HG02642 (cell line): ENCODE measurements around the gene MAML3.

Source experiments
- ATAC-seq: cut with Tn5 transposase; IDR thresholded peaks from one replicate; pipeline ENCODE4 v1.9.1; 2021; ENCODE audit warnings: mild to moderate bottlenecking; ENCODE audit not compliant: unreplicated experiment, poor library complexity

MAML3 gene

DNA sequence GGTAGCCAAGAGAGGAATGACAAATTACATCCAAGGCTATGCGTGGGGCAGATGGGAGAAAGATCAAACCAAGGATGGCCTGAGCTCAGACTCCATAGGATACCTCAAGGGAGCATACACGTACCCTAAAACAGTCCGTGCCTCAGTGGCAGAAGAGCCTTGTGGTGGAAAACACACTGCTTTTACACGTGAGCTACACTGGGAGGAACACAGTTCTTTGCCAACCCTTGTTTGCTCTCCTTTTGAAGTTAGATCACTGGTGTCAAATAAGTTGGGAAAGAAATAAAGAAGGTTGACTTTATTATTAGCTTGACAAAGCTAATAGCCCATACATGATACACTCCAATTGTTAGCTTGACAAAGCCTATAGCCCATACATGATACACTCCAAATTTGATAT is 346.5 kb downstream of the MAML3 start:
- ATAC-seq, result no peak

DNA sequence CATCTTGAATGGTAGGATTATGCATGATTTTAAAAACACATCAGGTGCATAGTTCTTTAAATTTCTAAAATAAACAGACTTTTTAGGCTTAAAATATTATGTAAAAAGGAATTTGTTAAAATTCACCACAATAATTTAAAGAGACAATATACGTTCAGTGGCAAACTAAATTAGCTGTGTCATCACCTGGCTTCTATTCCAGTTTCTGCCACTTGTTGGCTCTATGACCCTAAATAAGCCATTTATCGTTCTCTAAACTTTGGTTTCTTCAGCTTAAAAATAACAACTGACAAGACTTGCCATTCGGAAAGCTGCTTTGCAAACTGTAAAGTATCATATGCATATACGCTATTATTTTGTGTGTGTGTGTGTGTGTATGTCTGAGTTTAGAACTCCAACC is 347.1 kb downstream of the MAML3 start:
- no peak for ATAC-seq

DNA sequence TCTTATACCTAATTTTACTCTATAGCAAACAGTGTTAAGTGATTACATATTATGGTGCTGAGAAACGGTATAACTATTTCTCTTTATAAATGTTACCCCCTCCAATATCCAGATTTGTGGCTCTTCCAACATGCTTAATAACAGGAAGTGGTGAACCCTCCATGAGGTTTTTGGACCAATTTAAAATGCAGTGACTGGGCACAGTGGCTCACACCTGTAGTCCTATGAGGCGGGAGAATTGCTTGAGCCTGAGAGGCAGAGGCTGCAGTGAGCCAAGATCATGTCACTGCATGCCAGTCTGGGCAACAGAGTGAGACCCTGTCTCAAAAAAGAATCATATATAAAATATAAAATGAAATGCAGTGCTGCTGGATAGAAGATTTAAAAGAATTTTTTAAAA is 351.1 kb downstream of the MAML3 start:
- no peak for ATAC-seq

DNA sequence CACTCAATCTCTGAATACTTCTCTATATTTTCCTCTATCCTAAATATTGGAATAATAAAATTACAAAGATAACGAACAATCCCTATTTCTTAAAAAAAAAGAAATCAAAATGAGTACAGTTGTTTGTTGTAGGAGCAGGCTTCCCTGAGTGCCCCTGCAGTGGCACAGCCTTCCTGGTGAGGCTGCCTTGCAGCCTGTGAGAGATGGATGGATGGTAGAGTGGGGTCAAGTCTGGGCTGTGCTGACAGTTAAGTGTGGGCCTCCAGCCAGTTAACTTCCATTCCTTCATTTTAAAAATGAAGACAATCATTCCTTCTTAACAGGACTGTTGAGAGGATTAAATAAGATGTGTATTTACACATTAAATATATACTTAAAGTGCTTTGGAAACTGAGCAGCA is 351.5 kb downstream of the MAML3 start:
- ATAC-seq, result no peak

DNA sequence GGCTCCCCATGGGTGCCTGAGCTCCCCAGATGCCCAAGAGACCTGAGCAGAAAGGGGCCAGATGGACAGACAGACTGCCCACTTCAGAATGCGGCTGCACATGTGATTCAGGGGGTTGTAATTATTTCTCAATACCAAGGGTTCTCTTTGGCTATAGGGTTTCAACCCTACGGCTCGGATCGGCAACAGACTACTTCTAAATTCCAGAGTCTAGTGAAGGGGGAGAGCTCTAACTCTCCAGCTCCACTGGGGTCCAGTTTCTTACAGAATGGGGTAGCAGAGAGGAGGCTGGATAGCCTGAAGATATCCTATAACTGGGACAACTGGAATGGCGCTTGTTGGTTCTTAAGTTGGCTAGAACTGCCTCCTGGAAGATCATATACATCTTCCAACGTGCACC is 352.1 kb downstream of the MAML3 start:
- no peak for ATAC-seq

DNA sequence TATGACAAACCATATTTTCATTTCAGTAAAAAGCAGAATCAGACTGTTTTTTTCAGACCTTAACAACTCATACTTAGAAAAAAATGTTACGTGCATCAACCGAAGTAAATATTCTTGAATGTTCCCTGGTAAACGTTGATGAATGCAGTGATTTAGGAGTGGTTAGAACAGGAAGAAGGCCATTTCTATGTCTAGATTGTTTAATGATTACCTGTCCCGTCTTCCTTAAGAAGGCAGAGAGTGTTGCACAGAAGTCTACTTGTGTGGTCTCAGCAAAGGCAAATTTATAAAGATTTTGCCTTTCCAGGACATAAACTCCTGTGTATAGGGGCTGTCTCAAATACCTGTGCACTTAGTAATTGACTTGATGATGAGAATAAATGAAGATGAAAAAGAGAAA is 353.9 kb downstream of the MAML3 start:
- ATAC-seq, result no peak

DNA sequence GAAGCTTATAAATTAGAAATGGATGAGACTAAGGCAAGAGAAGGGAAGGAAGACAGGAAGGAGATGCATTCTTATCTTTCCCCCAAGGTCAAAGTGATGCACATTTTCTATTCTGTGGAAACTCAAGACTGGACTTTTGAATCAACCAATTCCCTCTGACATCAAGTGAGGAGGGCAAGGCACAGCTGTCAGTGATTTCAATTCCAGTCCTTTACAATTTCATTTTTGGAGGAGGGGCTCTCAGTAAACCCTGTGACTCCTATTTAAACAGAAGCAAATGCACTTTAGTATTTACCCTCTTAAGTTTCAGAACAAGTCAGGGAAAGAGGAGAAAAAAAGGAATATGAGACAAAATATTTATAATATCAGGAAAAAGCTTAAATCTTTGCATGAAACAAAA is 354.4 kb downstream of the MAML3 start:
- no peak for ATAC-seq

DNA sequence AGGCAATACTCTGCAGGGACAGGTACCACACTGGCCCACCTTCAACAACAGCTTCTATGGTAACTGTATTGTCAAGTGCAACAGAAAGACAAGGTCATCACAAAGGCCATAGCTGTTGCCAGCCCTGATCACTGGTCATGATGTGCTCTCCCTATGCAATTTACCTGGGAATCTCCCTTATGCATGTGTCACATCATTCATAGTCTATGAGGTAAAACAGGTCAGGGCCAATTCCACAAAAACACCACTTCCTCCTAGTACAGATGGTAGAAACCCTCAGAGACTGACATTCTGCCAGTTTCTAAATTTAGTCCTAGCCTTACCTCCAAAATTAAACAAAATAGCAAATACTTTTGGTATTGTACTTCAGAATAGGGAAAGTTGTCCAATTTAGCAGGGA is 355.5 kb downstream of the MAML3 start:
- ATAC-seq, result no peak

DNA sequence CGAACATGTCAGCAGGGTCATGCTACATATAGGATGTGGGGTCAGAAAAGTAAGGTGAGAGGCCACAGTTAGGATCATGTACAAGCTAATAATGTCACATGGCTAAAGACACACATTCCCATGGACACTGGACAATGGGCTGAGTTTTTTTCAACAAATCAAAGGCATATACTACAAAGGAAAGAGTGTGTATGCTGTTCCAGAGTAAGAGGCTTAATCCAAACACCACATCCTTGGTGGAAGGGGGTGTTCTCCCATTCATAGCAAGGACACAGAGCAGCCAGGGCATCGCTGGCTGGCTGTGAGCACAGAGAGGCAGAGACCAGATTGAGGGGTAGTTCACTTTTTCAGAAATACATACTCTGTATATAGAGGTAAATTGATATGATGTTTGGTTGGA is 356.7 kb downstream of the MAML3 start:
- no peak for ATAC-seq

DNA sequence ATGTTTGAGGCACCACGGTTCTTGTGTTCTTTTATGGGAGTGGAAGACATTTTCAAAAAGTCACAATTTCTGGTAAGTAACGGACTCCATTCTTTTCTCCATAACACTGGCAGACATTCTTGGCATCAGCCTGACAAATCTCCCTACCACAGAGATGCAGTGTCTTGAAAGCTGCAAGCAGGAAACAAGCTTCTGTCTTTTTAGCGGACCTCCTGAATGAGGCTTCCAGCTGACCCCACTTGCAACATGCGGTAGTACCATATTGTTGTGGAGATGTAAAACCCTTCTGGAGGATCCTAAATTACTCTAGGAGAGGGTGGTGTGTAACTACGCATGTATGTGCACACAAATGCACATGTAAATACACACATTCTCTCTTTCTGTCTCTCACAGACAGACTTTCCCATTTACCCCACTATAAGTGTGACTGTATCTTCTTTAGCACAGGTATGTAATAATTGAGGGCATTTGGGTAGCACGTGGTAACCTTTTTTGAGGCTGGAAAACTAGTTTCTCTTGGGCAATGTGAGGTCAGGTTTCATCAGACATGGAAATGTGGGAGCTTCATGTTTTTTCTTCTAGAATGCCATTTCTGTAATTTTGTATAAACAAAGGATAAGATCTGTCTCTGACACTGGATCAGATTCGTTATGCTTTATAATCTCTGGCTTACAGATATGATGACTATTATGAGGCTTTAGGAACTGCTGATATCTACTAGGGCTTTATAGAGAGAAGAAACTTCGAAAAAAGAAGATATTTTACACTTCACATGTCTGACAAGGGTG is 358.3 kb downstream of the MAML3 start:
- ATAC-seq, result no peak

DNA sequence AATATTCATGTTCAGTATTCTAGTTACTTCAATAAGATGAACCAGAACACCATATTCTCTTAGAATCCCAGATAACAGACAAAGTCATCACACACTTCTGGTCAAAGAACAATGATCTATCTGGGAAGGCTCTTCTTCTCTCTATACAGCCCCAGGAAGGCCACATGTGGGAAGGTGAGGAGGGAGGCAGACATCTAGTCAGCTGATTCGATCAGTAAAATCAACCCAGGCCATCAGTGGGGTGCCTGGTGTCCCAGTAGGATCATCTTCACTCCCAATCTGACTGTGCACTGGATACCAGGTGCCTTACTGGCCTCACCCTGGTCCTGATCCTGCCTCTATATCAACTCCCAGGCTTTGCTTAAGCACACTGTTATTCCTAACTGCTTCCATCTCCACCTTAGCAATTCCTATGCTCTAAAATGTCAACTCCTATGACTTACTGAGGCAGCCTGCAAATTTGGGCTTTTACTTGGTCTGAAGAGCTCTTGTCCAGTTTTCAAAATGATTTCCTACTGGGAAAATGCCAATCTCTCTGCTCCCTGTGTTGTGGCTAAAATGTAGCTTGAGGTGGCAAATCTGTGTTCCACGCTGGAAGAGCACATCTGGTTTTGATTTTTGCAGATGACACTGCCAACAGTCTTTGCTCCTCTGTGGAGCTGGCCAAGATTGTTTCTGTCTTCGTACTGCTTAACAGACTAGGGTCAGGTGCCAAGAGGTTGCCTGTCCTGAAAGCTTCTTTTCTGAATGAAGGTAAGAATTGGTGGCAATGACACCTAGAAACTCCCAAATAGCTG is 359.6 kb downstream of the MAML3 start:
- ATAC-seq, result no peak

DNA sequence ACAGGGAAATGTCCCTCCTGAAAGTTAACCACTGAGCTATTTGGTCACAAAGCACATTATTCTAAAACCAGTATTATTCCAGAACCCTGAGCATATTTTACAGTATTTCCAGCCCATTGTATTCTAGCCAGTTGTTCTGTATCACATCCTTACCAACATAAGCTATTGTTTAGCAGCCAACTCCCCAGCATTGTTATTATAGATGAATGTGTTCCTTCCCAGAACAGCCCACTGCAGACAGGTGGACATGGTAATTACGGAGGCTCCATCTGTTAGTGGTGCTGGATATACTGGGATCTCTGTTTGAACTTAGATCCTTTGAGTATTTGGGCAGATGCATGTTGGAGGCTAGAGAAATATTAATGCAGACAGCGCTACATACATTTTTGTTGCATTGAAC is 362.3 kb downstream of the MAML3 start:
- ATAC-seq, result no peak

DNA sequence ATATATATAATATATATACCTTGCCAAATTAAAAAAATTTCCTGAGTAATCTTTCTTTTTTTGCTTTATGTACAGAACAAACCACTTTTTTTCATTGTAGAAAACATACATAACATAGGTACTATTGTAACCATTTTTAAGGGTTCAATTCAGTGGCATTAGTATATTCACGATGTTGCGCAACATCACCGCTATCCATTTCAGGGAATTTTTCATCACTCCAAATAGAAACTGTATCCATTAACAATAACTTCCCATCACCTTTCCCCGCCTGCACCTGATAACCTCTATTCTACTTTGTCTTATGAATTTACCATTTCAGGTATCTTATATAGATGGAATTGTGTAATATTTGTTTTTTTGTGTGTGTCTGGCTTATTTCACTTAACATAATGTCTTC is 363.7 kb downstream of the MAML3 start:
- ATAC-seq, result no peak

DNA sequence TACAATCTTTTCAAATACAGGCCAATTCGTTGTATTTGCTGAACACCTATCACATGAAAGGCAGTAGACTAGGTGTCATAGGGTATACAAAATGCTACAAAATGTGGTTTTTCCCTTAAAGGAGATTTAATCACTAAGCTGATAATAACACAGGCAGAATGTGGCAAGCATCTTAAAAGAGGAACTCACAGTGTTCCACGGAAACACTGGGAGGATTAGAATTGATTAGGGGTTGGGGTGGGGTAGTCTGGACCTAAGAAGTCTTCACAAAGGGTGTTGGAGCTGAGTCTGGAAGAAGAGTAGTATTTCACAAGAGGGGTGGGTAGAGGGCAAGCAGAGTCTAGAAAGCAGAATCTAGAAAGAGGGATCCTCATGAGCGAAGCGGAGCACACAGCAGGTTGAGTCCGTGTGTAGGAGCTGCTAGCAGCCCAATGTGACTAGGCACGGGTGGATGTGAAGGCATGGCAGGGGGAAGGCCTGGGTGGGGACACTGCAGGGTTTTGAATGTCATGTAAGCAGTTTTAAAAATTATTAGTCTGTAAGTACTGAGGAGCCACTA is 364.8 kb downstream of the MAML3 start:
- ATAC-seq, result no peak

DNA sequence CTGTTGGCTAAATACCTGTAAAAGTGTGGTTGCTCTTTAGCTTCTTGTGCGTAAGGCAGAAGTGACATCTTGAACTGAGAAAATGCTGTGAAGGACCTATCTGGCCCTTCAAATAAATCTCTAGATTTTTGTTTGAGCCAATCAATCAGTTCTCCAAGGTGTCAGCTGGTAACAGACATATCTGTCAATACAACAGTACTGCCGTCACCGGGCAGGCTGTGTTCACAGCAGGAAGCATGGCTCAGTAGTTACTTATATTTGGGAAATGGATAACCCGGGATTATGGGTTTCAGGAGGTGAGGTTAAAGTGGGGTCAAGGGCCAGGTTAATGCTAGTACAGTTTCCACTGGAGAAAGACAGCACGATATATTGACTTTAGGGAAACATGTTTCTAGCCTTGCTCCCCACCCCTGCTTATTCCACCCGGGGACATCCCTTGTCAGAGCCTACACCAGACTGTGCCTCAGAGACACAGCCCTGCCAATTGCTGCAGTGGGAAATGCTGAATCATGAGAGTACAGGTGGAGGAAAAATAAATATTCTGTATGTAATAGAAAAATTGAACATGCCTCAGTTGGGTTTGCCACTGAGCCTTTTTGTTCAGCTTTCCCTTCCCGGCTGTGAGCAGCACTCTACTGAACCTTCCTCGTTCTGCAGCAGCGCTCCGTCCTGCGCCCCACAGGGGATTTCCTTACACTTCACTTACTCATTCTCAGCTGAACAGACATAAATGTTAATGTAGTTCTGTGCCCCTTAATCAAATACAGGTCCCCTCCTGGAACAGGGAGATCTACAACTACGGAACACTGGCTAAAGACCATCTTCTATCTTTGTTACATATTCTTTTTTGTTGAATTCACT is 367.3 kb downstream of the MAML3 start:
- ATAC-seq, result no peak

DNA sequence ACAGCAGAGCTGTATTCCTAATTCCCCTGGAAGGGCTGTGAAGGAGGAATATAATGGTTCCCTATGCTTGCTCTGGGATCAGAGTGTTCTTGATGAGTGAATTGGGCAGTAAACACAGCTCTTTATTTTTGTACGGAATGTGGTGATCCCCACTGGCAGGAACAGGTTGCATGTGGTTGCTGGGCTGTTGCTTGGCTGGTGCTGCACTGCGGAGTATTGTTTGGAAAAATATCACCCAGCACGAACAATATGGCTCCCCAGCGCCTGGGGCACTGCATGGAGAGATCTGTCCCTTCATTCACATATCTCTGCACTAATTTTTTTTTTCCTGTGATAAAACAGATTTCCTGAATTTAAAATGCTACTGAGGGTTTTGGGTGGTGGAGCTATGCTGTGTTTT is 368.6 kb downstream of the MAML3 start:
- ATAC-seq, result no peak

DNA sequence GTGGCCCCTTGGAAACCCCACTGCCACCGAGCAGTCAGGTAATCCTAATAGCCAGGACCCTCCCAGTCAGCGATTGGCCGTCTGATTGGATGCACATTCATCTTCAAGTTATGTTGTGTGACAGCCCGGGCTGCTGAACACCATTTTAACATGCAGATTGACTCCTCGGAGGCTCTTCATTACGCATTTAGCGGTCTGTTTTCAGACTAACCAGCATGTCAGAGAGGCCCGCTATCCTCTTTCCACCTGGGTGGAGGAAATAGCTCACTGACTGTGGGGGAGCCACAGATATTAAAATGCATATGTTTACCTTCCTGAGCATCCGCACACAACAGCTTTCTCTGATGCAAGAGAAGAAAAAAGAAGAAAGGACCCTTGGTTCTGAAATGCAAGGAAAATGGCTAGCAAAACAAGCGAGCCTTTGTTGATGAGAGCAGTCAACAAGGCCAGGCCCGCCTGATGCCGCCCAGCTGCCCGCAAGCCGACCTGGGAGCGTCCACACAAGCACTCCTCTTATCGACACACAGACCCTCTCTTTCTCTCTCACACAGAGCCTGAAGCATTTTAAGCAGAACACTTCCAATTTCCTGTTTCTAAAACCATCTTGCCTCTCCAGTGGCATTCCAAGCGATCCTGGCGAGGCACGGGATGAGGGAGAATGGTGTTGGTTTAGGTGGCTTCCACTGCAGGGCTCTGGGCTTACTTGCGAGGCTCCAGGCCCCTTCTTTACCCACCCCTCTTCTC is 370.1 kb downstream of the MAML3 start:
- no peak for ATAC-seq

DNA sequence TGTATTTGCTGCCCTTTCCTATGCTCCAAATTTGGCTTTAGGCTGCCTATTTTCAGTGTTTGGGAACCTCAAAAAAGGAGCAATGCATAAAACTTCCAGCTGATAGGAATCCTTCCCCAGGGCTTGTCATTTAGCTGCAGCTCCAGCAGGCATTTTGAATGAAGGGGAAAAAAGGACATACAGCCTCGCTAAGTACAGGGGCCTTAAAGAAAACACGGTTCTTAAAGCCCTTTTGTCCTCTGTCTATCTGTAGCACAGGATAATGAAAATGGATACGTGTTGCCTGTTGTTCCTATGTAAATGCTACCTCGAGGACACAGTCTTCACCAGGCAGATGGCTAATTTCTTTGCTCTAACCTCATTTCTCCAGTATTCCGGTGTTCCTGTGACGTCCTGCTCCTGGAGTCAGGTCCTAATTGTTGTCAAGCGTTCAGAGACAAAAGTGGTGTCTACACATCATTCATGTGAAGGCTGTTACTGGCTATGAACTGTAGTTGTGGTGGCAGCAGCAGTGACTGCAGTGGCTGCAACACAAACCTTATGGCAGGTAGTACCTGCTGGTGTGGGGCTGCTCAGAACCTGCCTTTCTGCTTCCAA is 371.0 kb downstream of the MAML3 start:
- ATAC-seq, result no peak

DNA sequence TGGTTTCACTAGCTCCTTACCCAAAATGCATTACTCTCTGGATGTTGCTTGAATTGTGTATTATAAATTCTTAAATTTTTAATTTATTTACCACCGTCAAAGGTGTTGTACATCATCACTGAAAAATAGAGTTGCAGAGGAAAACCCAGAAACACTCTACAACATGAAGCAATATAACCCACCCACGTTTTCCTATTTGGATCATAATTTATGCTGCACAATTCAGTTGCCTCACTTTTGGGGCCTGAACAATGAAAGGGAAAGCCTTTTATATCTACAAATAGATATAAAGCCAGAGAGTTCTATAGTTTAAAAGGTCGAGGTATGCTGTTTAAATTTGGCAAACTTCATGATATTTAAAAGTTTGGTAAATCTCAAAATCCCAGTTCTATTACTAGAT is 372.9 kb downstream of the MAML3 start:
- no peak for ATAC-seq

DNA sequence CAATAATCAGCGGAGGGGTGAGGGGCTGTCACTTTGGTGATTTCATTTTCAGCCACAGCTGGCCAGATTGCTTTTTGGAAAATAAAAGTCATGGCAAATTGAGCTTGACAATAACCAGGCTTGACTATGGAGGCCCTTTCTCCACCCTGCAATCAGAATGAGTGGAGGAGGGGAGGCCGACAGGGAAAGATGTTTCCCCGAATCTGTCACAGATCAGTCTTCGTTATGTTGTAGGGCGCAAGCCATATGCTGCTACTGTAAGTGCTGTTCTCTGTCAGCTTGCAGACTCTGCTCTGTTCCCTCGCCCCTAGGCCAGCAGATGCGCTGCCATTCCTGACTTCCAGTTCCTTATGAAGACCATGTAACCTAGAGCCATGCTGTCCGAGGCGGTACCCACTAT is 374.3 kb downstream of the MAML3 start:
- no peak for ATAC-seq
